Activated CD4-positive, alpha-beta T cell treated with anti-CD3 and anti-CD28 coated beads, Interleukin-2, amount 10 ng/mL, durations not matched to agents 7 days and 5 days (primary cell): ENCODE data around the gene MRPL44. TPM values are rescaled to one million over a fixed set of nuclear protein-coding genes. Genes with fewer than 3 reads are reported as not detected.

Experiments
- CTCF ChIA-PET: fragments of 350-600 bp; sonication (Branson Sonifier 250); formaldehyde crosslinking; loops from one replicate; lab custom pipeline; 2021; ENCODE audit warnings: antibody characterized with exemption; lab: Charles Lee
- POLR2A ChIA-PET: fragments of 350-600 bp; sonication (Branson Sonifier 250); formaldehyde crosslinking; loops from one replicate; lab custom pipeline; 2021; ENCODE audit warnings: antibody characterized with exemption; lab: Charles Lee
- DNase-seq: peaks from one replicate; pipeline ENCODE4 v3.0.0-alpha.2; 2020
- H3K27ac Mint-ChIP-seq: one replicate; pipeline ENCODE4 v1.8.0; 2021; ENCODE audit warnings: mild to moderate bottlenecking, moderate library complexity, mixed read lengths
- H3K27me3 Mint-ChIP-seq: one replicate; pipeline ENCODE4 v1.8.0; 2021; ENCODE audit warnings: mixed read lengths
- H3K36me3 Mint-ChIP-seq: one replicate; pipeline ENCODE4 v1.8.0; 2021; ENCODE audit warnings: low read depth, mixed read lengths
- H3K4me1 Mint-ChIP-seq: one replicate; pipeline ENCODE4 v1.8.0; 2021; ENCODE audit warnings: mixed read lengths
- H3K4me3 Mint-ChIP-seq: one replicate; pipeline ENCODE4 v1.8.0; 2021; ENCODE audit warnings: mild to moderate bottlenecking, moderate library complexity, mixed read lengths
- H3K9me3 Mint-ChIP-seq: one replicate; pipeline ENCODE4 v1.8.0; 2021; ENCODE audit warnings: mixed read lengths
- total RNA-seq, 2 experiments: library from RNA; stranded (reverse); gene quantifications; one replicate each; pipeline ENCODE4 v1.2.3, GENCODE V29; 2021

MRPL44 gene
- total RNA-seq, 2 experiments from 2014 or later, result 29.6 to 32.1 TPM

DNA sequence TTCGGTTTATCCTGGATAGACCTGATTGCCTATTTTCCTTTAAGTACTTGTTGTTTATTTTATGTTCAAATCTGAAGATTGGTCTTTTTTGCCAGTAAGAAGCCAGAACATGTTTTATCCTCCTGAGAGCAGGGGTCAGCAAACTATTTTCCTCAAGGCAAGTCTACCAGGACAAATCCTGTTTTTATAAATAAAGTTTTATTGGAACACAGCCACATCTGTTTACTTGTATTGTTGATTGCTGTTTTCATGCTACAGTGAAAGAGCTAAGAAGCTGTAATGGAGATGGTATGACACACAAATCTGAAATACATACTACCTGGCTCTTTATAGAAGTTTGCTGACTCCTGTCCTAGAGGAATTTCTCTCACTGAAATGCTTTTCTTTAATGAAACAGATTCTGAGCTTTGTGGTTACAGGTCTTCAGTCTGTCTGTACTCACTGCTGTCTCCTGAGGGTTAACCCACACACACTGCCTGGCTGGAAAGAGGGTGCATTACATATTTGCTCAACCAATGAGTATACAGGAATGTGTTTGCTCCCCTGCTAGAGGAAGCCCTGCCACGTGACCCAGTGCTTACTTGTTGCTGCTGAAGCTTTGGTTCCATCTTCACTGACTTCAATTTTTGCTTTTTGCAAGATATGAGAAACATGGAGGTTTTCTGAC is 22.6 kb downstream of the MRPL44 start:
- ChIA-PET CTCF (interaction anchor here (0.8 to 2.0 kb wide), 3 partner anchors 9 to 78 kb away, joined by 3 to 13 read pairs (median 4); no protein-coding TSS in a partner anchor), POLR2A (no interaction called here)
- Mint-ChIP-seq H3K36me3 (no peaks in the 10 kb centered on the region), H3K27ac (no peak overlapping the region), H3K9me3 (no peaks in the 10 kb centered on the region), H3K4me1 (peaks cover 3% of the 10 kb centered on the region), H3K27me3 (no peaks in the 10 kb centered on the region), H3K4me3 (no peak overlapping the region)
- DNase-seq, result no peak

DNA sequence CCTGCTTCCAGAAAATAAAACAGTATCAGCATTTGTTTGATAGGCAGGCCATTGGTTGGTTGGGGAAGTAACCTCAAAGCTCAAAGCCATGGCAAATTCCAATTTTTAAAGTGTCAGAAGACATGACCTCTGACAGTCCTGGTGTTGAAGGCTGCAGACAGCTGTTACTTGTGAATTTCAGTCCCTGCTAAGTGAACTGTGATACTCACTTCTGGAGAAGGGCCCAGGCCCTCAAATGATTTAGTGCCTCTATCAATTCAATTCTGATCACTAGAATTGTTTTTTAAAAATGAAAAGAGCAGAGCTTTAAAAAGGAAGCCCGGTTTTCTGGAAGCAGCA is 23.1 kb downstream of the MRPL44 start:
- H3K9me3 Mint-ChIP-seq, result no peaks in the 10 kb centered on the region
- DNase-seq, result no peak
- H3K27me3 Mint-ChIP-seq, result no peaks in the 10 kb centered on the region
- ChIA-PET CTCF (interaction anchor here (0.8 to 2.0 kb wide), 3 partner anchors 10 to 78 kb away, joined by 3 to 13 read pairs (median 4); no protein-coding TSS in a partner anchor), POLR2A (no interaction called here)
- H3K36me3 Mint-ChIP-seq, result no peaks in the 10 kb centered on the region
- H3K4me3 Mint-ChIP-seq, result no peak overlapping the region
- no peak overlapping the region for H3K27ac Mint-ChIP-seq
- H3K4me1 Mint-ChIP-seq, result peaks cover 3% of the 10 kb centered on the region

DNA sequence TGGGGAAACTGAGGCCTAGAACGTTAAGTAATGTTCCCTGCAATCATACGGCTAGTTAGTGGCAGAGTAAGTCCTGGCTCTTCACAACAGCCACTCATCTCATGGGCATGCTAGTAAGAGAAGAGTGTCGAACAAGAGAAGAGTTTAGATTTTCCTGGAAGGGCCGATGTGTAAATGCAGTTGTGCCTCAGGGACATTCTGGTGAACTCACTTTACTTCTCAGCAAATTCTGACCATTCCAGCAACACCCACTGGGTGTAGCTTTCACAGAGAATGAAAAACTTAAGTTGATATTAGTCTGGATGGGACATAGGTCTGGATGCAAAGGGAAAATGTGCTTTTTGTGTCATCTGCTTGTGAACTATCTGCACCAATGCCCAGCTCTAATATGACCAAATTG is 23.5 kb downstream of the MRPL44 start:
- Mint-ChIP-seq H3K4me1 (peaks cover 3% of the 10 kb centered on the region), H3K9me3 (no peaks in the 10 kb centered on the region), H3K4me3 (no peak overlapping the region), H3K27ac (no peak overlapping the region), H3K27me3 (no peaks in the 10 kb centered on the region), H3K36me3 (no peaks in the 10 kb centered on the region)
- no peak for DNase-seq
- CTCF ChIA-PET, result interaction anchor here (1.2 to 2.0 kb wide), 3 partner anchors 10 to 78 kb away, joined by 3 to 13 read pairs (median 6); no protein-coding TSS in a partner anchor
- POLR2A ChIA-PET, result no interaction called here

DNA sequence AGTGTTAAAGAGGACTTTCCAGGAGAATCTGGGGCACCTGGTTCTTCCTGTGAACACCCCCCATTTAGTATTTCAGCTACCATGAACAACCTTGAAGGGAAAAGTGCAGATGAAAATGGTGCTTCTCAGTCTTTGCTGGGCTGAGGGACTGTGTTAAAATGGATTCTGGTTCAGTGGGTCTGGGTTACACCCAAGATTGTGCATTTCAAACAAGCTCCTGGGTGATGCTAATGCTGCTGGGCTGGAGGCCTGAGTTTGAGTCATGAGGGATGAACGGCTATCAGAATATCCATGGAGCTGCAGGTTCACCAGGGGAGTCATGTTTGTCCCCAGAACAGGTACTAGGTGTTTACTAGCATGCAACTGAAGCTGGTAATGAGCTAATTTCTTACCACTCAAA is 24.0 kb downstream of the MRPL44 start:
- POLR2A ChIA-PET, result no interaction called here
- DNase-seq, result no peak
- H3K4me1 Mint-ChIP-seq, result peaks cover 3% of the 10 kb centered on the region
- no peak overlapping the region for H3K27ac Mint-ChIP-seq
- CTCF ChIA-PET, result interaction anchor here (1.4 to 2.0 kb wide), 2 partner anchors 11 to 12 kb away, joined by 6 to 13 read pairs; no protein-coding TSS in a partner anchor
- H3K36me3 Mint-ChIP-seq, result no peaks in the 10 kb centered on the region
- H3K4me3 Mint-ChIP-seq, result no peak overlapping the region
- no peaks in the 10 kb centered on the region for H3K27me3 Mint-ChIP-seq
- no peaks in the 10 kb centered on the region for H3K9me3 Mint-ChIP-seq

DNA sequence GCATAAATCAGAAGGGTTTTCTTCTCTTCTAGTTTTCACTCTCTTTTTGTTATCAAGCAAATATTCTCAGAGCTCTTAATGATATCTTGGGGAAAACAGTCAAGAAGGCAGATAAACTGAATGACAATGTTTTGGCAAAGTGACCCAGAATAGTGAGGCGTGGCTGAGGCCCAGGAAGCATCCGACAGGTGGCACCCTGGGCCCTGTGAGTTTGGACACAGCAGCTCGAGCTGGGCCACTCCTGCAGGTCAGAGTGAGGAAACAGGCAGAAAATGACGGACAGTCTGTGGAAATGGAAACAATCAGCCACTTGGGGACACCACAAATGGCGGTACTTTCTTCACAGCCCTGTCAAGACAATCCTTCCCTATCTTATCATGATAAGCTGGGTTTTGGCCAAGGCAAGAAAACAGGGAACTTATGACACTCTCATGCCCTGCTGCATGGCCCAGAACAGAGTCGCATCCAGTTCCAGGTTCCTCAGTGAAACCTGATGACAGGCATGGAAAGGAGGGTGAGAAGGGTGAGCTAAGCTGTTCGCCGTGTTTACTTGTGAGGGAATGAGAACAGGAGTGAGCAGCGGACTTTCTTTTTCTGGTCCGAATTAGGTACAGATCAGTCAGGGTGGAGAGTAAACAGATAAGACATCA is 32.1 kb downstream of the MRPL44 start:
- CTCF ChIA-PET, result interaction anchor here (0.8 to 1.4 kb wide), 2 partner anchors 39 to 79 kb away, joined by 3 to 4 read pairs; no protein-coding TSS in a partner anchor
- no peak overlapping the region for H3K4me3 Mint-ChIP-seq

DNA sequence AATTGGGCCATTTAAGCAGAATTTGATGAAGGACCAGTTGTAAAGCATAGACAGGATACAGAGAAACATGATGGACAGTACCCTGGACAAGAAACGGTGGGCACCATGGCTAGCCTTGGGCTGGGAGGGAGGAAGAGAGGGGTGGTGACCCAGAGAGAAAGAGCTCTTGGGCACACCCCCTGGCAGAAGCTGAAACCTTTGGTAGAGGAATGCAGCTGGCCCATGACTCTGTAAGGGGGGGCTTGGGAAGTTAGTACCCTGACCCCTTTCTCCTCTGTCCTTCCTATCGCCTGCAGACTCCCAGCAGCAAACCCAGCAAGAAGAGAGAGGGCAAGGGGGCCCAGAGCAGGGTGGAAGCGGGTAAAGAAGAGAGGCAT is 32.6 kb downstream of the MRPL44 start:
- CTCF ChIA-PET, result interaction anchor here (0.8 to 1.4 kb wide), 2 partner anchors 38 to 79 kb away, joined by 3 to 4 read pairs; no protein-coding TSS in a partner anchor
- Mint-ChIP-seq H3K9me3 (no peaks in the 10 kb centered on the region), H3K27ac (no peak overlapping the region), H3K4me3 (no peak overlapping the region), H3K4me1 (peaks cover 7% of the 10 kb centered on the region), H3K36me3 (no peaks in the 10 kb centered on the region), H3K27me3 (no peaks in the 10 kb centered on the region)
- POLR2A ChIA-PET, result no interaction called here
- DNase-seq, result no peak

More for the DNA sequence above, 32.1 kb downstream of the MRPL44 start:
- Mint-ChIP-seq H3K27me3 (no peaks in the 10 kb centered on the region), H3K4me1 (peaks cover 4% of the 10 kb centered on the region), H3K27ac (no peak overlapping the region), H3K36me3 (no peaks in the 10 kb centered on the region), H3K9me3 (no peaks in the 10 kb centered on the region)
- POLR2A ChIA-PET, result no interaction called here
- DNase-seq, result no peak

DNA sequence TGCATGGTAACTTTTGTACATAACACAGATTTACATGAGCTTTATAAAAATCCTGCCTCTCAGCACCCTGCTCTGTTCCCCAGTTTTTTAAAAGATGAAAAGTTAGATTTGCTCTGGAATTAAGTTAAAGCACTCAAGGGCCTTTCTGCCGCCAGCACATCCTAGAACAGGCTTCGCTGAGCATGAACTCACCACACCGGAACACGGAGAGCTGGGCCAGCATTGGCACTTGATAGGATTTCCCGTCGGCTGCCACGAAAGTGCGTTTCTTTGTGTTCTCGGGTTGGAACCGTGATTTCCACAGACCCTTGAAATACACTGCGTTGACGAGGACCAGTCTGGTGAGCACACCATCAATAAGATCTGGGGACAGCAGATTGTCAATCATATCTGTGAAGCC is 34.3 kb downstream of the MRPL44 start:
- H3K4me1 Mint-ChIP-seq, result peaks cover 13% of the 10 kb centered on the region
- ChIA-PET POLR2A (no interaction called here), CTCF (interaction anchor here (1.4 kb wide), 1 partner anchor 291 kb away, joined by 4 read pairs; no protein-coding TSS in a partner anchor)
- H3K36me3 Mint-ChIP-seq, result no peaks in the 10 kb centered on the region
- H3K27ac Mint-ChIP-seq, result no peak overlapping the region
- H3K27me3 Mint-ChIP-seq, result no peaks in the 10 kb centered on the region
- H3K4me3 Mint-ChIP-seq, result no peak overlapping the region
- DNase-seq, result no peak
- H3K9me3 Mint-ChIP-seq, result no peaks in the 10 kb centered on the region

DNA sequence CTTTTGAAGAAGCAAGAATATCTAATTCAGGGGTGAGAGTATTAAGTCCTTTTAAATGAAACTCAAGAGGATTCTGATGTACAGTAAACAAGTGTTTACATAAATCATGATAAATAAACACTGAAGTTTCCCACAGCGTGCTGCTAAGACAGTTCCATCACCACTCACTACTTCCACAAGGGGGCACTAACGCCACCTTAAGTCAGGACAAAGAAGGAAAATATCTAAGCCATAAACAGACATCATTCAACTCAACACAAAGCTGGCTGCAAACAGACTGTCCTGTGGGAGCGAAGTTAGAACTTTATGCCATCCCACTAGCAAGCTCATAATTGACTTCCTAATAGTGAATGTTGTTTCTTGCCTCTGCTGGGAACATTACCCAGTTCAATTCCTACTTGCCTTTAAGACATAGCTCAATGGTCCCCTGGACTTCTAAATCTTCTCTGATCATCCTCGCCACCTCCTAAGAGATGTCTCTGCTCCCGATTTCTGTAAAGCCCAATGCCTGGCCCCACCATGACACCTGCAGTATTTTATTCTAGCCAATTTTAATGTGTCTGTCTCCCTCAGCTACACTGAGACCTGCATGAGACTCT is 36.5 kb downstream of the MRPL44 start:
- Mint-ChIP-seq H3K27ac (no peak overlapping the region), H3K27me3 (no peaks in the 10 kb centered on the region)
- POLR2A ChIA-PET, result no interaction called here

DNA sequence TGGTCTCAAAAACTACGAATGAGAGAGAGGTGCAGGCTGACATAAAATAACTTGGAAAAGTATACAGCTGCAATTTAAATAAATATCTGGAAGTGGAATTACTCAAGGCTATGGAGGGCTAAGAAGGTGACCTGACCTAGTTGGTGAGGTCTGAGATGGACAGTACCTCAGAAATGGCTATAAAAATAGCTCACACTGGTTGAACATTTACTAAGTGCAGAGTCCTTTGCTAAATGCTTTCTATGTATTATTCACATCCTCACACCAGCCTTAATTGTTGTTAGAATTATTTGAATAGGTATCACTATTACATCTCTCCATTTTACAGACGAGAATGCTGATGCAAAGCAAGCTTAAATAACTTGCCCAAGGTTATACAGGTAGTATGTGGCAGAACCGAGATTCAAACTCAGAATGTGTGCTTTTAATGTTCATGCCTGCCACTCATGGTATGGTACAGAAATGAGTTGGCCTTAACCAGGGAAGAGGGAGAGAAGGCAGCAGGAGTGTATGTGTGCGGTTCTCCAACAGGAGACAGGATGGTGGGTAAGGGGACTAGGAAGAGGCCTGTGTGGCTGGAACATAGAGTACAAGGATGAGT is 37.4 kb downstream of the MRPL44 start:
- CTCF ChIA-PET, result interaction anchor here (1.1 to 2.6 kb wide), 4 partner anchors 14 to 657 kb away, joined by 3 to 17 read pairs (median 5); no protein-coding TSS in a partner anchor
- no peaks in the 10 kb centered on the region for H3K9me3 Mint-ChIP-seq
- H3K27me3 Mint-ChIP-seq, result no peaks in the 10 kb centered on the region
- H3K4me3 Mint-ChIP-seq, result no peak overlapping the region
- DNase-seq, result no peak
- no peaks in the 10 kb centered on the region for H3K36me3 Mint-ChIP-seq
- no peak overlapping the region for H3K27ac Mint-ChIP-seq
- peaks cover 13% of the 10 kb centered on the region for H3K4me1 Mint-ChIP-seq
- POLR2A ChIA-PET, result no interaction called here

More for the DNA sequence above, 36.5 kb downstream of the MRPL44 start:
- Mint-ChIP-seq H3K36me3 (no peaks in the 10 kb centered on the region), H3K9me3 (no peaks in the 10 kb centered on the region), H3K4me3 (no peak overlapping the region), H3K4me1 (peaks cover 13% of the 10 kb centered on the region)
- DNase-seq, result peak; percentile 75
- CTCF ChIA-PET, result interaction anchor here (0.5 to 2.6 kb wide), 18 partner anchors 9 to 1738 kb away, joined by 3 to 17 read pairs (median 4); no protein-coding TSS in a partner anchor

DNA sequence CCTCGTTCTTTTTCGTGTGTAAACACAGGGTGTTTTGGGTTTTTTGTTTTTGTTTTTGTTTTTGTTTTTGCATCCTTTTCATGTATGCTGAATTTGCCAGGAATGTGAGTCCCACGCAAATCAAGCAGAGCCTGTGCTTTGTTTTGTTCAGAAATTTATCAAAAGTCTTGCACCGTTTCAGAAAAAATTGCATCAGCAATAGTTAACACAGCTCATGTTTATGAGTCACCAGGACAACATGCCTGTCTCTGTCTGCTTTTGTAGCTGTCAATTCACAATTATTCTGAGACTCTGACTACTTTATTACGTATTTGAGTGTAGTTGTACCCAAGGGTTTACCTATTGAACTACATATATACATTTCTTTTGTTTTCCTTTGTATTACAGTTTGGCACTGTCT is 38.3 kb downstream of the MRPL44 start:
- H3K27ac Mint-ChIP-seq, result no peak overlapping the region
- CTCF ChIA-PET, result interaction anchor here (0.5 kb wide), 1 partner anchor 319 kb away, joined by 3 read pairs; no protein-coding TSS in a partner anchor
- POLR2A ChIA-PET, result no interaction called here
- no peak overlapping the region for H3K4me3 Mint-ChIP-seq
- no peaks in the 10 kb centered on the region for H3K27me3 Mint-ChIP-seq
- H3K36me3 Mint-ChIP-seq, result no peaks in the 10 kb centered on the region
- no peak for DNase-seq
- peaks cover 13% of the 10 kb centered on the region for H3K4me1 Mint-ChIP-seq
- no peaks in the 10 kb centered on the region for H3K9me3 Mint-ChIP-seq

DNA sequence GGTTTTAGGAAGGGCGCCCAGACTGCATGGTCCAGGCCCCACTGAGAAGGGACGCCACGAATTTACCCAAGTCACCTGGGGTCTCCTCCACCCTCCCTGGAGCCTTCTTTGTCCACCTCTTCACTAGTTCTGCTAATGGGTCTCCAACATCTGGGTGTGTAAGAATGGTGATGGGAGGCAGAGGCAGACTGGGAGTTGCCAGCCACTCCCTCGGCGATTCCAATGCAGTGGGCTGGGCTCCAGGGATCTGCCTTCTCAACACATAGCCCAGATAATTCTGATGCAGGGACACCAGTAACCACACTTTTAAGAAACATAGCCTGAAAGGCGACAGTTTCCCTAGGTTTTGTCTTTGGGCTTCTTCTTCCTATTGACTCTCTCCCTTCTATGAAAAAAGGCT is 39.1 kb downstream of the MRPL44 start:
- no peak overlapping the region for H3K27ac Mint-ChIP-seq
- H3K9me3 Mint-ChIP-seq, result no peaks in the 10 kb centered on the region
- no peak overlapping the region for H3K4me3 Mint-ChIP-seq
- no peaks in the 10 kb centered on the region for H3K27me3 Mint-ChIP-seq
- peaks cover 13% of the 10 kb centered on the region for H3K4me1 Mint-ChIP-seq
- DNase-seq, result no peak
- CTCF ChIA-PET, result interaction anchor here (0.7 kb wide), 1 partner anchor 187 kb away, joined by 3 read pairs; no protein-coding TSS in a partner anchor
- no peaks in the 10 kb centered on the region for H3K36me3 Mint-ChIP-seq
- POLR2A ChIA-PET, result no interaction called here

DNA sequence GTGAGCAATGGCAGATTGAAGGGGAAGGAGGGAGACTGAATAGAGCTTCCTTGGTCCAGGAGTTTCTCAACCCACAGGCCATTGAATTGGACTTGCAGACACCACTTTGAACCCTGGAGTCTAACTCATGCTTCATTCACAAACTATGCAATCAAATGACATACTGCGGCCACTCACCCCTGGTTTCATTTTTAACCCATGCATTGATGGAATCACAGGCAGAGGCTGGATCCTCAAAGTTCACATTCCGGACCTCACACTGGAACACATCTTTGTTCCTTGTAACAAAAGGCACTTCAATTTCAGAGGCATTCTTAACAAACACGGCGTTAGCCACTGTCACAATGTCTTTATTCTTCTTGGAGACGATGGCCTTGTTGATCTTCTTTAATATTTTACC is 40.7 kb downstream of the MRPL44 start:
- no peak for DNase-seq
- Mint-ChIP-seq H3K36me3 (no peaks in the 10 kb centered on the region), H3K27me3 (no peaks in the 10 kb centered on the region), H3K9me3 (no peaks in the 10 kb centered on the region), H3K27ac (no peak overlapping the region), H3K4me1 (peaks cover 13% of the 10 kb centered on the region), H3K4me3 (no peak overlapping the region)
- POLR2A ChIA-PET, result no interaction called here
- CTCF ChIA-PET, result no interaction called here
